Mucosa of descending colon (tissue), 3 donors: Measurements from ENCODE around the gene CAPN10. TPM values are rescaled to one million over a fixed set of nuclear protein-coding genes. Genes with fewer than 3 reads are reported as not detected.
A peak's percentile ranks its signal among the peaks of the same experiment; 100 is the strongest.

Source experiments
- ATAC-seq: fragments of 200-7000 bp; cut with Tn5 transposase; one replicate; pipeline ENCODE4 v1.9.1; 2020; ENCODE audit warnings: mild to moderate bottlenecking, moderate library complexity
- DNase-seq, 3 donors: peaks; one replicate each; pipeline ENCODE4 v3.0.0-alpha.2; 2020
- H3K36me3 ChIP-seq: fragments of 200-600 bp; one replicate; pipeline ENCODE4 v1.8.0; 2021; ENCODE audit warnings: low read depth, mild to moderate bottlenecking
- H3K4me1 ChIP-seq: fragments of 200-600 bp; one replicate; pipeline ENCODE4 v1.8.0; 2021; ENCODE audit warnings: low read depth, mild to moderate bottlenecking
- H3K4me3 ChIP-seq: fragments of 200-600 bp; one replicate; pipeline ENCODE4 v1.8.0; 2021; ENCODE audit warnings: mild to moderate bottlenecking
- H3K9me3 ChIP-seq: fragments of 200-600 bp; one replicate; pipeline ENCODE4 v1.8.0; 2021; ENCODE audit warnings: mild to moderate bottlenecking
- intact Hi-C, 2 donors: fragments of 100-400 bp; cut with DNase I in 1 of 2; cut with micrococcal nuclease in 1 of 2; formaldehyde crosslinking; loops; one replicate each; pipeline versions ENCODE4 v1.11.0 to v1.11.1; 2022; cut with DNase I, micrococcal nuclease
- total RNA-seq, 3 donors: library from RNA; stranded (reverse); fragmentation: NEBNext Ultra II Directional in 2 of 3; extraction: Animal tissue kit (Norgen Biotek cat#: 25700) in 2 of 3; gene quantifications; one replicate each; pipeline versions ENCODE4 v1.2.1 to v1.2.4, GENCODE V29; 2021 to 2023
- TF ChIP-seq, protein P1 (sequence below): fragments of 200-600 bp; IDR thresholded peaks from one replicate; pipeline ENCODE4 v1.8.0; 2022; ENCODE audit warnings: antibody characterized with exemption, mild to moderate bottlenecking
- donor health status: DM: no; HTN: no; CAD: no; lungs with moderate emphysema.
- donor health status: DM: no; HTN: no; CAD: no.
- donor health status: DM: no; HTN: yes; CAD: no.

The CAPN10 gene
- total RNA-seq, 3 donors from 2014 or later: 34.0 to 55.5 (median 40.4) TPM

DNA sequence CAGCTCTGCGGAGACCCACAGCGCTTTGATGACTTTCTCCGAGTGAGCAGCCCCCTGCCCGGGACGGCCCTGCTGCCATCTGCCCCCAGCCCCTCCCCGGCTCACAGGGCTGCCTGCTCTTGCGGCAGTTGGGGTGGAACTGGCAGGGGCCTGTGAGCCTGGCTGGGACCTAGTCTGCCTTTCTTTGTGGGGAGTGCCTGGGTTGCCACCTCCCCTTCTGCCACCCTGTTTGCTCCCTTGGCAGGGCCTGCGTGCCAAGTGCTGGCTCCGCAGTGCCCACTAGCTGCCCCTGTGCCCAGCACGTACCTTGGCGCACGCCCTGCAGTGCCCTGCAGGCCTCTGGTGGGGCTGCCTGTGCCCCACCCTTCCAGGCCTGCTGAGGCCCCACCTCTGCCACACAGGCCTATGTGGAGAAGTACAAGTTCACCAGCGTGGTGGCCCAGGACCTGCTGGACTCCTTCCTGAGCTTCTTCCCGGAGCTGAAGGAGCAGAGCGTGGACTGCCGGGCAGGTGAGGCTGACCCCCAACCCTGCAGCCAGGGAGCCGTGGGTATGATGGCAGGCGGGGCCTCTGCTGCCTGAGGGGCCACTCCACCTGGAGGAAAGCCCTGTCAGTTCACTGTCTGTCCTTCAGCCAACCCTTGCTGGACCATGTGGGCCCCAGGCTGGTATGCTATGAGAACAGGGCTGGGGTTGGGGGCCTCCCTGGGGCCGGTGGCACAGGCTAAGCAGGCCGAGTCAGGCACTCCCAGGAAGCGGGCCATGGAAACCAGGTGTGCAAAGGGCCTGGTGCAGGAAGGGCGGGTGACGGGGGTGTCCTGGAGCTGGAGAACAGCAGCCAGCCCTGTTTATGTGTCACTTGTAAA lies 11.2 kb upstream of the CAPN10 start:
- peaks cover 6% of the 10 kb centered on the region for H3K36me3 ChIP-seq
- no peak overlapping the region for H3K4me3 ChIP-seq
- intact Hi-C loops: no loop called here
- H3K9me3 ChIP-seq: no peaks in the 10 kb centered on the region
- DNase-seq (peak in 2 of 3 donors; percentile 25 to 44), ATAC-seq (no peak)
- TF ChIP-seq, protein P1, sequence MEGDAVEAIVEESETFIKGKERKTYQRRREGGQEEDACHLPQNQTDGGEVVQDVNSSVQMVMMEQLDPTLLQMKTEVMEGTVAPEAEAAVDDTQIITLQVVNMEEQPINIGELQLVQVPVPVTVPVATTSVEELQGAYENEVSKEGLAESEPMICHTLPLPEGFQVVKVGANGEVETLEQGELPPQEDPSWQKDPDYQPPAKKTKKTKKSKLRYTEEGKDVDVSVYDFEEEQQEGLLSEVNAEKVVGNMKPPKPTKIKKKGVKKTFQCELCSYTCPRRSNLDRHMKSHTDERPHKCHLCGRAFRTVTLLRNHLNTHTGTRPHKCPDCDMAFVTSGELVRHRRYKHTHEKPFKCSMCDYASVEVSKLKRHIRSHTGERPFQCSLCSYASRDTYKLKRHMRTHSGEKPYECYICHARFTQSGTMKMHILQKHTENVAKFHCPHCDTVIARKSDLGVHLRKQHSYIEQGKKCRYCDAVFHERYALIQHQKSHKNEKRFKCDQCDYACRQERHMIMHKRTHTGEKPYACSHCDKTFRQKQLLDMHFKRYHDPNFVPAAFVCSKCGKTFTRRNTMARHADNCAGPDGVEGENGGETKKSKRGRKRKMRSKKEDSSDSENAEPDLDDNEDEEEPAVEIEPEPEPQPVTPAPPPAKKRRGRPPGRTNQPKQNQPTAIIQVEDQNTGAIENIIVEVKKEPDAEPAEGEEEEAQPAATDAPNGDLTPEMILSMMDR: no peak
- peaks cover 15% of the 10 kb centered on the region for H3K4me1 ChIP-seq

DNA sequence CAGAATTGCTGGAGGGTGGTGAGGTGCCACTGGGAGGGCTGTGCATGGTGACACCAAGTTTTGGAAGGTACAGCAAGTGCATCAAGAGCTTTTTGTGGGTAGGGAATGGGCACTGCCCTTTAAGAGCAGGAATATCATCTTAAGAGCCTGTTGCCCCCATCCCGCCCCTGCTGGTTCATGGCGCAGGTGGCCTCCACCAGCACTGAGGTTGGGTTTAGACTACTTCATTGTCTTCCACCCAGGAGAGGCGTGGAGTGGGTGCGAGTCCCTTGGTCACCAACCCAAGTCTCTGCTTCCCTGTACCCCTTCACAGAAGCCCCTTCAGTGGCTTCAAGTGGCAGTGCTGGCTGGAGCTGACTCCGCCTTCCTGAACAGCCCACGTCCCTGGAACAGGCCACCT lies 10.5 kb upstream of the CAPN10 start:
- TF ChIP-seq, protein P1: no peak
- DNase-seq (no peak), ATAC-seq (no peak)
- Histone ChIP-seq H3K4me1 (peaks cover 11% of the 10 kb centered on the region), H3K4me3 (no peak overlapping the region), H3K9me3 (no peaks in the 10 kb centered on the region), H3K36me3 (peaks cover 6% of the 10 kb centered on the region)
- intact Hi-C loops: no loop called here

DNA sequence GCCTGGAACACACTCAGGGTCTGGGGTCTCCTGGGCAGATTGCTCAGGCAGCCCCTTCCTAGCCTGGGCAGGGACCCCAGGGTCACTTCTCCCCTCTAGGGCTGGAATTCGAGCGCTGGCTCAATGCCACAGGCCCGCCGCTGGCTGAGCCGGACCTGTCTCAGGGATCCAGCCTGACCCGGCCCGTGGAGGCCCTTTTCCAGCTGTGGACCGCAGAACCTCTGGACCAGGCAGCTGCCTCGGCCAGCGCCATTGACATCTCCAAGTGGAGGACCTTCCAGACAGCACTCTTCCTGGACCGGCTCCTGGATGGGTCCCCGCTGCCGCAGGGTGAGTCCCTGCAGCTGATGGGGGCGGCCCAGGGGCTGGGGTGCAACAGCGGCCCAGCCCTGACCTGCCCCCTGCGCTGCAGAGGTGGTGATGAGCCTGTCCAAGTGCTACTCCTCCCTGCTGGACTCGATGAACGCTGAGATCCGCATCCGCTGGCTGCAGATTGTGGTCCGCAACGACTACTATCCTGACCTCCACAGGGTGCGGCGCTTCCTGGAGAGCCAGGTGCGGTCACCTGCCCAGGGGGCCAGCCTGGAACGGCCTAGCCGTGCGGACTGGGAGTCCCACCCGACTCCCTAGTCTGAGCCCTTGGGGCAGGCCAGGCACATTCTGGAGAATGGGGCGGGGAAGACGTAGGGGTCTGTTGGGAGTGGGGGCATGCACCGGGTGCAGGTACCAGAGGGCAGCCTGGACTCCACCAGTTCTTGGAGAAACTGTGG lies 9.9 kb upstream of the CAPN10 start:
- Histone ChIP-seq H3K4me3 (no peak overlapping the region), H3K36me3 (peaks cover 6% of the 10 kb centered on the region), H3K9me3 (no peaks in the 10 kb centered on the region), H3K4me1 (peaks cover 11% of the 10 kb centered on the region)
- no peak for ATAC-seq
- intact Hi-C loops: no loop called here
- peak in 1 of 3 donors; percentile 48 for DNase-seq
- TF ChIP-seq, protein P1: no peak

DNA sequence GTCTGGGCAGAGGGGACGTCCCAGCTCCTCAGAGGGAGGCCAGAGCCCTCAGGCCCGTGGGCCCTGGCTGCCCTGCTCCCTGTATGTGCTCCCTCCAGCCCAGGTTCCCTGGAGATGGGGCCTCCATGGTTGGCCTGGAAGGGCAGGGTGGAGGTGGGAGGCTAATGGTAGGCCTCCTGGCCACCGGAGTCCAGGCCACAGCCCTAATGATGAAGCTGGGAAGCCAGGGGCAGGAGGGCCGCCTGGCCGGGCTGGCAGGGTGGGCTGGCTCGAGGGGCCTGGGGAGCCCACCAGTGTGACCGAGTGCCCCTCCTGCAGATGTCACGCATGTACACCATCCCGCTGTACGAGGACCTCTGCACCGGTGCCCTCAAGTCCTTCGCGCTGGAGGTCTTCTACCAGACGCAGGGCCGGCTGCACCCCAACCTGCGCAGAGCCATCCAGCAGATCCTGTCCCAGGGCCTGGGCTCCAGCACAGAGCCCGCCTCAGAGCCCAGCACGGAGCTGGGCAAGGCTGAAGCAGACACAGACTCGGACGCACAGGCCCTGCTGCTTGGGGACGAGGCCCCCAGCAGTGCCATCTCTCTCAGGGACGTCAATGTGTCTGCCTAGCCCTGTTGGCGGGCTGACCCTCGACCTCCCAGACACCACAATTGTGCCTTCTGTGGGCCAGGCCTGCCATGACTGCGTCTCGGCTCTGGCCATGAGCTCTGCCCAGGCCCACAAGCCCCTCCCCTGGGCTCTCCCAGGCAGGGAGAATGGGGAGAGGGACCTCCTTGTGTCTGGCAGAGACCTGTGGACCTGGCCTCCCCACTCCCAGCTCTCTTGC lies 9.0 kb upstream of the CAPN10 start:
- Histone ChIP-seq H3K9me3 (no peaks in the 10 kb centered on the region), H3K4me1 (peaks cover 11% of the 10 kb centered on the region), H3K4me3 (no peak overlapping the region), H3K36me3 (peaks cover 4% of the 10 kb centered on the region)
- peak in 1 of 3 donors; percentile 40 for DNase-seq
- TF ChIP-seq, protein P1: no peak
- ATAC-seq: no peak
- intact Hi-C loops: no loop called here

DNA sequence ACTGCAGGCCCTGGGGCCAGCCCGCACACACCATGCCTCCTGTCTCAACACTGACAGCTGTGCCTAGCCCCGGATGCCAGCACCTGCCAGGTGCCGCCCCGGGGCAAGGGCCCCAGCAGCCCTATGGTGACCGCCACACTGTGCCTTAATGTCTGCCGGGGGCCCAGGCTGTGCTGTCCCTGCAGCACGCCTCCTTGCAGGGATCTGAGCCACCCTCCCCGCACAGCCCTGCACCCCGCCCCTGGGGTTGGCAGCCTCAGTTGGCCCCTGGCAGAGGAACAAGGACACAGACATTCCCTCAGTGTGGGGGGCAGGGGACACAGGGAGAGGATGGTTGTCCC lies 8.5 kb upstream of the CAPN10 start:
- H3K36me3 ChIP-seq: peaks cover 3% of the 10 kb centered on the region
- peaks cover 11% of the 10 kb centered on the region for H3K4me1 ChIP-seq
- DNase-seq: peak in 1 of 3 donors; percentile 44

More for the DNA sequence above, 8.5 kb upstream of the CAPN10 start:
- H3K9me3 ChIP-seq: no peaks in the 10 kb centered on the region
- TF ChIP-seq, protein P1: no peak
- no peak overlapping the region for H3K4me3 ChIP-seq
- no peak for ATAC-seq
- intact Hi-C loops: no loop called here
